Peyer's patch (tissue), 4 donors: ENCODE data around the gene SLC23A3.

Experiments
- POLR2A ChIP-seq, 2 donors: fragments of 450-650 bp; IDR thresholded peaks; one replicate each; pipeline ENCODE4 v1.5.1; 2017; ENCODE audit warnings: antibody characterized with exemption in 2 of 2, mild to moderate bottlenecking in 2 of 2, moderate library complexity in 2 of 2
- TF ChIP-seq, protein P1 (sequence below), 6 experiments: fragments of 450-650 bp in 4 of 6; fragments of 200-600 bp in 2 of 6; sonication (generic) in 1 of 6; IDR thresholded peaks; one replicate each; pipeline ENCODE4 v1.5.1; 2017 to 2019; ENCODE audit warnings: antibody characterized with exemption in 6 of 6, mild to moderate bottlenecking in 3 of 6, moderate library complexity in 1 of 6

DNA sequence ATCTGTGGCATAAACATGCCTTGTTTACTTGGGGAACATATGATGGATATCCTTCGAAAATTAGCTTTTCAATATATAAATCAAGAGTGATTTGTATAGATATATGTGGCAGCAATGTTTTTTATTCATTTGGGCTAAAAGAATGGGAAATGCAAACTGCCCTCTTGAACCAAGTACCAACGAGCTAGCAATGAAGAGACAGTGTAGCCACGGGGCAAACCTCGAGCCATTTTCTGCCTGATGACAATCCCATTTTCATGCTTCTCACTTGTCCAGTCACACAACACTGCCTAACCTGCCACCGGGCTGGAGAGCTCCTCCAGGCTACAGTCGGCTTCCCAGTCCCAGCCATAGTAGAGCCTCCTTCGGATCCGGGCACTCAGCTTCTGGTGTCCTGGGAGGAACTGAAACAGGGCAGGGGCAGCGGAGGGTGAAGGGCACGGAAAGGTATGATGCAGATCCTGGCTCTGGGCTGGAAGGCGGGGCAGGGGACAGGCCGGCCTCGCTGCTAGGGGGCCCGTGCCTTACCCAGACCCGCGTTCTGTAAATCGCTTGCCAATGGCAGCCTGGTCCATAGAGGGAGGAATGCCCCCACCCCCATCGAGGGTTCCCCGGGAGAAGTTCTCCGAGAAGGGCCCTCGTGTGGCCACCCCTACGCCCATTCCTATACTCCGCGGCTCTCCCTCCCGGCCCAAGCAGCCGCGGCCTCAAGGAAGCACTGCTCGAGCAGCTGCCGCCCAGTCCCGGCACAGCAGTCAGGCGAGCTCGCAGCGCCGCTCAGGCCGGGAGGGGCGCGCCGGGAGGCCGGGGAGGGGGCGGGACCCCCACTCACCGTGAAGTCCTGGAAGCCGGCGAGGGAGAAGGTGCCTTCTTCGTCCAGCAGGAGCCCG lies 6.3 kb upstream of the SLC23A3 start:
- peak; percentile 23 to 33 for TF ChIP-seq POLR2A (IDR thresholded peaks at IDR 0.05)
- TF ChIP-seq, protein P1, sequence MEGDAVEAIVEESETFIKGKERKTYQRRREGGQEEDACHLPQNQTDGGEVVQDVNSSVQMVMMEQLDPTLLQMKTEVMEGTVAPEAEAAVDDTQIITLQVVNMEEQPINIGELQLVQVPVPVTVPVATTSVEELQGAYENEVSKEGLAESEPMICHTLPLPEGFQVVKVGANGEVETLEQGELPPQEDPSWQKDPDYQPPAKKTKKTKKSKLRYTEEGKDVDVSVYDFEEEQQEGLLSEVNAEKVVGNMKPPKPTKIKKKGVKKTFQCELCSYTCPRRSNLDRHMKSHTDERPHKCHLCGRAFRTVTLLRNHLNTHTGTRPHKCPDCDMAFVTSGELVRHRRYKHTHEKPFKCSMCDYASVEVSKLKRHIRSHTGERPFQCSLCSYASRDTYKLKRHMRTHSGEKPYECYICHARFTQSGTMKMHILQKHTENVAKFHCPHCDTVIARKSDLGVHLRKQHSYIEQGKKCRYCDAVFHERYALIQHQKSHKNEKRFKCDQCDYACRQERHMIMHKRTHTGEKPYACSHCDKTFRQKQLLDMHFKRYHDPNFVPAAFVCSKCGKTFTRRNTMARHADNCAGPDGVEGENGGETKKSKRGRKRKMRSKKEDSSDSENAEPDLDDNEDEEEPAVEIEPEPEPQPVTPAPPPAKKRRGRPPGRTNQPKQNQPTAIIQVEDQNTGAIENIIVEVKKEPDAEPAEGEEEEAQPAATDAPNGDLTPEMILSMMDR (IDR thresholded peaks at IDR 0.05), result no peak
